Activated gamma-delta T cell treated with anti-CD3 and anti-CD28 coated beads, Interleukin-2, amount 50 U/mL, for 16 hours (primary cell): ENCODE measurements around the gene IFFO2.

Experiments
- DNase-seq: peaks from one replicate; pipeline ENCODE4 v3.0.0-alpha.2; 2020; ENCODE audit warnings: low read depth

The IFFO2 gene

GRCh38 chr1:18956193-18957135, at the start of gene IFFO2:
Gene IFFO2 (minus strand): TSS chr1:18956676. CDS start chr1:18956332, 344 bp downstream.
- DNase-seq, result peak; percentile 98

- no peak for DNase-seq
Observed at GRCh38 chr1:19006000-19006399, 49.5 kb upstream of the IFFO2 start.

GRCh38 chr1:19003371-19004290, 47.2 kb upstream of the IFFO2 start:
- no peak for DNase-seq

- no peak for DNase-seq
Observed at GRCh38 chr1:19000065-19000464, 43.6 kb upstream of the IFFO2 start.

- DNase-seq, result no peak
Observed at GRCh38 chr1:18999359-18999758, 42.9 kb upstream of the IFFO2 start.

GRCh38 chr1:18998016-18998724, 41.7 kb upstream of the IFFO2 start:
- DNase-seq, result no peak

GRCh38 chr1:18997508-18997907, 41.0 kb upstream of the IFFO2 start:
- DNase-seq, result no peak

- no peak for DNase-seq
Observed at GRCh38 chr1:18996548-18997177, 40.2 kb upstream of the IFFO2 start.

GRCh38 chr1:18994381-18994780, 37.9 kb upstream of the IFFO2 start:
- DNase-seq, result no peak

- DNase-seq, result no peak
Observed at GRCh38 chr1:18992646-18993045, 36.2 kb upstream of the IFFO2 start.

- DNase-seq, result no peak
Observed at GRCh38 chr1:18991585-18991984, 35.1 kb upstream of the IFFO2 start.

GRCh38 chr1:18989896-18990295, 33.4 kb upstream of the IFFO2 start:
- no peak for DNase-seq

- DNase-seq, result no peak
Observed at GRCh38 chr1:18989176-18989799, 32.8 kb upstream of the IFFO2 start.

- no peak for DNase-seq
Observed at GRCh38 chr1:18981242-18981641, 24.8 kb upstream of the IFFO2 start.

GRCh38 chr1:18978706-18979105, 22.2 kb upstream of the IFFO2 start:
- DNase-seq, result no peak

- DNase-seq, result no peak
Observed at GRCh38 chr1:18977428-18977827, 21.0 kb upstream of the IFFO2 start.

- no peak for DNase-seq
Observed at GRCh38 chr1:18976096-18976495, 19.6 kb upstream of the IFFO2 start.

- no peak for DNase-seq
Observed at GRCh38 chr1:18974606-18975005, 18.1 kb upstream of the IFFO2 start.

GRCh38 chr1:18974005-18974404, 17.5 kb upstream of the IFFO2 start:
- DNase-seq, result no peak

- DNase-seq, result no peak
Observed at GRCh38 chr1:18973446-18973955, 17.0 kb upstream of the IFFO2 start.

GRCh38 chr1:18972991-18973390, 16.5 kb upstream of the IFFO2 start:
- DNase-seq, result no peak
